ENCODE data around the gene SYNPO2.

- TF ChIP-seq POLR2A (IDR thresholded peaks at IDR 0.05; ENCODE audit: control extremely low read depth in 1 of 2, low read depth in 2 of 2, low read length in 2 of 2) = no peak
- no peak for TF ChIP-seq CTCF (IDR thresholded peaks at IDR 0.05; ENCODE audit: control extremely low read depth in 1 of 3, insufficient read depth in 1 of 3, low read depth in 1 of 3, low read length in 3 of 3)
Measured at GRCh38 chr4:118867311-118868067, 21.2 kb upstream of the SYNPO2 start.

All from H1 (cell line).